CD8-positive, alpha-beta memory T cell (primary cell): ENCODE measurements around the gene NBEAL1. TPM values are rescaled to one million over a fixed set of nuclear protein-coding genes. Genes with fewer than 3 reads are reported as not detected.
"Not testable (repeated sequence)": the region's sequence is repeated elsewhere in the genome, so short reads cannot be mapped to it uniquely, and the experiment has no call there.

ENCODE experiments used
- CTCF ChIA-PET: fragments of 350-600 bp; sonication (Branson Sonifier 250); formaldehyde crosslinking; loops from one replicate; lab custom pipeline; 2021; ENCODE audit warnings: antibody characterized with exemption; lab: Charles Lee
- POLR2A ChIA-PET: fragments of 350-600 bp; sonication (Branson Sonifier 250); formaldehyde crosslinking; loops from one replicate; lab custom pipeline; 2021; ENCODE audit warnings: antibody characterized with exemption; lab: Charles Lee
- DNase-seq, 5 donors: peaks; one replicate each; pipeline versions ENCODE4 v3.0.0 to v3.0.0-alpha.2; 2020 to 2022; ENCODE audit warnings: mixed read lengths in 1 of 5
- H3K27ac ChIP-seq: one replicate; pipeline ENCODE4 v1.7.0; 2013; ENCODE audit warnings: low read depth, mild to moderate bottlenecking, low read length, moderate library complexity
- H3K27me3 ChIP-seq: 2 replicates; pipeline ENCODE4 v1.7.0; 2013; ENCODE audit warnings: low read length, mild to moderate bottlenecking; ENCODE audit not compliant: insufficient read depth, poor library complexity, severe bottlenecking
- H3K36me3 ChIP-seq: 2 replicates; pipeline ENCODE4 v1.7.0; 2013; ENCODE audit warnings: mild to moderate bottlenecking, low read length, moderate library complexity; ENCODE audit not compliant: insufficient read depth
- H3K4me1 ChIP-seq: 2 replicates; pipeline ENCODE4 v1.7.0; 2013; ENCODE audit warnings: mild to moderate bottlenecking, low read length, moderate library complexity; ENCODE audit not compliant: insufficient read depth
- H3K4me3 ChIP-seq: 2 replicates; pipeline ENCODE4 v1.7.0; 2013; ENCODE audit warnings: mild to moderate bottlenecking, low read length
- H3K9me3 ChIP-seq: 2 replicates; pipeline ENCODE4 v1.7.0; 2013; ENCODE audit warnings: mild to moderate bottlenecking, low read length
- H3K27ac Mint-ChIP-seq, 8 donors: one replicate each; pipeline ENCODE4 v1.8.0; 2020 to 2021; ENCODE audit warnings: mixed read lengths in 8 of 8, mild to moderate bottlenecking in 6 of 8, inconsistent platforms in 3 of 8, moderate library complexity in 3 of 8
- H3K27me3 Mint-ChIP-seq, 2 donors: one replicate each; pipeline ENCODE4 v1.8.0; 2020 to 2021; ENCODE audit warnings: mixed read lengths in 2 of 2, mild to moderate bottlenecking in 1 of 2, moderate library complexity in 1 of 2
- H3K36me3 Mint-ChIP-seq, 3 donors: one replicate each; pipeline ENCODE4 v1.8.0; 2020 to 2021; ENCODE audit warnings: mixed read lengths in 3 of 3, inconsistent platforms in 1 of 3, mild to moderate bottlenecking in 1 of 3
- H3K4me1 Mint-ChIP-seq, 3 donors: one replicate each; pipeline ENCODE4 v1.8.0; 2020 to 2021; ENCODE audit warnings: mixed read lengths in 3 of 3, inconsistent platforms in 1 of 3, mild to moderate bottlenecking in 1 of 3
- H3K4me3 Mint-ChIP-seq, 7 donors: one replicate each; pipeline ENCODE4 v1.8.0; 2020 to 2021; ENCODE audit warnings: mixed read lengths in 7 of 7, mild to moderate bottlenecking in 6 of 7, moderate library complexity in 4 of 7, inconsistent platforms in 2 of 7
- H3K9me3 Mint-ChIP-seq, 5 donors: one replicate each; pipeline ENCODE4 v1.8.0; 2020 to 2022; ENCODE audit warnings: mixed read lengths in 5 of 5, mild to moderate bottlenecking in 3 of 5, moderate library complexity in 2 of 5, inconsistent platforms in 1 of 5
- polyA plus RNA-seq: library from polyadenylated mRNA; unstranded; fragments of 300-500 nt; fragmentation: Illumina TruSeq; gene quantifications from one replicate; pipeline ENCODE4 v1.2.3, GENCODE V29; 2021
- total RNA-seq, 2 experiments: library from RNA; stranded (reverse); gene quantifications; one replicate each; pipeline ENCODE4 v1.2.3, GENCODE V29; 2021

Gene NBEAL1
- total and polyA plus RNA-seq, 3 experiments from 2014 or later = 8.5 to 10.1 (median 8.6) TPM

DNA sequence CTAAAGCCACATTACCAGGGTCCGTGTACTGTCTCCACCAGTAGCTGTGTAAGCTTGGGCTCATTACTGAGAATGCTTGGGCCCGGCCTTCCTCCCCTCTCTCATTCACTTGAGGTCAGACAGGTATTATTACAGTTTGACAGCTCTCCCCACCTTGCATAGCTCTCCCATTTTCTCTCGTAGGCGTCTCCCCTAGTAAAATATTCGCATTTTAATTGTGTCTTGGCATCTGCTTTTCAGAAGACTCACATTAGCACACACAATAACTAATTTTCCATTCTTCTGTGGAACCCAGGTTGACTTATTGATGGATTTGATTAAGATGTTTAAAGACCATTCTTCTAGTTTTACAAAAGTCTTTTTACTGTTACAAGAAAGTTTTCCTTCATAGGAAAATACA is 153.1 kb downstream of the NBEAL1 start:
- Mint-ChIP-seq H3K4me3 (no peak overlapping the region), H3K36me3 (peaks cover 11 to 25% (median 17%) of the 10 kb centered on the region in 3 donors), H3K4me1 (no peaks in the 10 kb centered on the region), H3K27me3 (no peaks in the 10 kb centered on the region), H3K27ac (no peak overlapping the region), H3K9me3 (peaks cover 0 to 6% (median 0%) of the 10 kb centered on the region in 5 donors)
- no peak overlapping the region for H3K27ac ChIP-seq
- ChIA-PET CTCF (interaction anchor here (0.8 to 1.1 kb wide), 2 partner anchors 17 to 30 kb away, joined by 3 read pairs; no protein-coding TSS in a partner anchor), POLR2A (no interaction called here)
- no peaks in the 10 kb centered on the region for H3K9me3 ChIP-seq
- no peaks in the 10 kb centered on the region for H3K4me1 ChIP-seq
- DNase-seq = no peak
- no peaks in the 10 kb centered on the region for H3K36me3 ChIP-seq
- no peaks in the 10 kb centered on the region for H3K27me3 ChIP-seq
- H3K4me3 ChIP-seq = no peak overlapping the region

GRCh38 chr2:203170502-203170901 is 155.8 kb downstream of the NBEAL1 start:
- peaks cover 12 to 30% (median 12%) of the 10 kb centered on the region in 3 donors for H3K36me3 Mint-ChIP-seq
- H3K9me3 ChIP-seq = no peaks in the 10 kb centered on the region
- ChIA-PET POLR2A (no interaction called here), CTCF (no interaction called here)
- no peaks in the 10 kb centered on the region for H3K4me1 ChIP-seq
- no peak overlapping the region for H3K4me3 Mint-ChIP-seq
- no peaks in the 10 kb centered on the region for H3K36me3 ChIP-seq
- no peak for DNase-seq
- H3K4me1 Mint-ChIP-seq = no peaks in the 10 kb centered on the region
- no peak overlapping the region for H3K27ac ChIP-seq
- no peaks in the 10 kb centered on the region for H3K27me3 ChIP-seq
- H3K9me3 Mint-ChIP-seq = no peaks in the 10 kb centered on the region
- no peak overlapping the region for H3K27ac Mint-ChIP-seq
- no peak overlapping the region for H3K4me3 ChIP-seq
- no peaks in the 10 kb centered on the region for H3K27me3 Mint-ChIP-seq

DNA sequence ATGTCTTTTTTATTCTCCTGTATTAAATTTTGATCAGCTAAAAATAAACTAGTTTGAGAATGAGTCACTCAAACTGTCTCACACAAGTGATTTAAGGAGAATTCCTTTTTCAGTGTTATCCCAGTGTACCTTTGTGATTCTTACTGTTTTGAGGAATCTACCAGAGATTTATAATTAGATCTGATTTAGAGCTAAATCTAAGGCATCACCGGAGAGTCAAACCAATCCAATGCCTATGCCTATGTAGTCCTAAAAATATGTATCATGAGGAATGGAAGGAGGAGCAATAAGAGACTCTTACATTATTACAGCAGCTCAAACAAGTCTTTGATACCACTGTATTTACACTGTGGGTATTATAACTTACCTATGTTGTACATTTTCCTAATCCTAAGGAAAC is 160.7 kb downstream of the NBEAL1 start:
- Histone ChIP-seq H3K27ac (no peak overlapping the region), H3K4me3 (no peak overlapping the region), H3K27me3 (no peaks in the 10 kb centered on the region), H3K9me3 (no peaks in the 10 kb centered on the region), H3K36me3 (no peaks in the 10 kb centered on the region), H3K4me1 (no peaks in the 10 kb centered on the region)
- ChIA-PET POLR2A (no interaction called here), CTCF (no interaction called here)
- H3K4me1 Mint-ChIP-seq = peaks cover 2 to 6% (median 4%) of the 10 kb centered on the region in 3 donors
- peaks cover 0 to 24% (median 8%) of the 10 kb centered on the region in 3 donors for H3K36me3 Mint-ChIP-seq
- H3K4me3 Mint-ChIP-seq = no peak overlapping the region
- no peak overlapping the region for H3K27ac Mint-ChIP-seq
- no peaks in the 10 kb centered on the region for H3K9me3 Mint-ChIP-seq
- H3K27me3 Mint-ChIP-seq = no peaks in the 10 kb centered on the region
- DNase-seq = no peak

DNA sequence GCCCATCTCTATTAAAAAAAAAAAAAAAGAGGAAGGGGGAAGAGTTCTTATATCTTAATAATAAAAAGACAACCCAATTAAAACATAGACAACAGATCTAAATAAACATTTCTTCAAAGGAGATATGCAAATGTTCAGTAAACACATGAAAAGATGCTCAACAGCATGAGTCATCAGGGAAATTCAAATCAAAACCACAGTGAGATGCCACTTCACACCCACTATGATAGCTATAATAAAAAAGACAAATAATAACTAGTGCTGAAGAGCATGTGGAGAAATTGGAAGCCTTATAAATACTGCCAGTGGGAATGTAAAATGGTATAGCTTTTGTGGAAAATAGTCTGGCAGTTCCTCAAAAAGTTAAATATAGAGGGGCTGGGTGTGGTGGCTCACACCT is 162.7 kb downstream of the NBEAL1 start:
- peaks cover 2 to 6% (median 4%) of the 10 kb centered on the region in 3 donors for H3K4me1 Mint-ChIP-seq
- H3K27me3 ChIP-seq = no peaks in the 10 kb centered on the region
- H3K4me3 ChIP-seq = no peak overlapping the region
- no peak overlapping the region for H3K27ac ChIP-seq
- H3K36me3 Mint-ChIP-seq = peaks cover 3 to 24% (median 11%) of the 10 kb centered on the region in 3 donors
- no peaks in the 10 kb centered on the region for H3K9me3 Mint-ChIP-seq
- H3K27me3 Mint-ChIP-seq = no peaks in the 10 kb centered on the region
- H3K4me1 ChIP-seq = no peaks in the 10 kb centered on the region
- no peaks in the 10 kb centered on the region for H3K9me3 ChIP-seq
- no peak overlapping the region for H3K4me3 Mint-ChIP-seq
- ChIA-PET CTCF (no interaction called here), POLR2A (no interaction called here)
- DNase-seq = no peak
- peak overlapping the region in 2 of 8 donors; percentile 29 to 33 for H3K27ac Mint-ChIP-seq
- no peaks in the 10 kb centered on the region for H3K36me3 ChIP-seq

DNA sequence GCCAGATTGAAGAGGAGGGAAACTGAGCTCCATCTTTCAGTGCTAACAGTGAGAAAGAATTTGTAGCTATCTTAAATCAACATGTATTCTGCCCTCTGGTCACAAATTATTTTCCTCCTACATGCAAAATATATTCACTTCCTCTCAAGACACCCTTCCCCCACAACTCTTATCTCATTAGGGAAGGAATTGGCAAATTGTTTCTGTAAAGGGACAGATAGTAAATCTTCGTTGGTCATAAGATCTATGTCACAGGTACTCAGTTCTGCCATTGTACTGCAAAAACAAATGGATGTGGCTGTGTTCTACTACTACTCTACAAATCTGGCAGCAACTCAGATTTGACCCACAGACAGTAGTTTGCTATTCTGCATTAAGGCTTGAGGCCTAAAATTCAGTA is 171.2 kb downstream of the NBEAL1 start:
- no peaks in the 10 kb centered on the region for H3K27me3 ChIP-seq
- H3K36me3 Mint-ChIP-seq = peaks cover 11 to 27% (median 12%) of the 10 kb centered on the region in 3 donors
- no peaks in the 10 kb centered on the region for H3K36me3 ChIP-seq
- H3K9me3 ChIP-seq = no peaks in the 10 kb centered on the region
- no peaks in the 10 kb centered on the region for H3K4me1 Mint-ChIP-seq
- H3K4me3 Mint-ChIP-seq = no peak overlapping the region
- ChIA-PET POLR2A (no interaction called here), CTCF (no interaction called here)
- no peaks in the 10 kb centered on the region for H3K4me1 ChIP-seq
- no peaks in the 10 kb centered on the region for H3K9me3 Mint-ChIP-seq
- H3K27me3 Mint-ChIP-seq = no peaks in the 10 kb centered on the region
- no peak overlapping the region for H3K4me3 ChIP-seq
- H3K27ac Mint-ChIP-seq = no peak overlapping the region
- H3K27ac ChIP-seq = no peak overlapping the region
- no peak for DNase-seq

- H3K27ac ChIP-seq, H3K9me3 Mint-ChIP-seq: not testable (repeated sequence)
These were observed 175.9 kb downstream of the NBEAL1 start for GRCh38 chr2:203190547-203190946.

GRCh38 chr2:203191026-203191425 is 176.4 kb downstream of the NBEAL1 start:
- peaks cover 13 to 36% (median 15%) of the 10 kb centered on the region in 3 donors for H3K36me3 Mint-ChIP-seq
- CTCF ChIA-PET, H3K4me1 Mint-ChIP-seq, H3K27me3 Mint-ChIP-seq, H3K9me3 Mint-ChIP-seq, H3K4me3 Mint-ChIP-seq, H3K27ac Mint-ChIP-seq, H3K9me3 ChIP-seq, H3K27me3 ChIP-seq, H3K4me1 ChIP-seq, DNase-seq, POLR2A ChIA-PET, H3K27ac ChIP-seq, H3K4me3 ChIP-seq, H3K36me3 ChIP-seq: not testable (repeated sequence)

More at GRCh38 chr2:203190547-203190946, 175.9 kb downstream of the NBEAL1 start:
- H3K27ac Mint-ChIP-seq, CTCF ChIA-PET, H3K9me3 ChIP-seq, DNase-seq, H3K27me3 Mint-ChIP-seq, POLR2A ChIA-PET, H3K36me3 ChIP-seq, H3K4me3 Mint-ChIP-seq, H3K4me1 ChIP-seq, H3K27me3 ChIP-seq, H3K4me1 Mint-ChIP-seq, H3K4me3 ChIP-seq: not testable (repeated sequence)
- H3K36me3 Mint-ChIP-seq = peaks cover 17 to 36% (median 19%) of the 10 kb centered on the region in 3 donors

DNA sequence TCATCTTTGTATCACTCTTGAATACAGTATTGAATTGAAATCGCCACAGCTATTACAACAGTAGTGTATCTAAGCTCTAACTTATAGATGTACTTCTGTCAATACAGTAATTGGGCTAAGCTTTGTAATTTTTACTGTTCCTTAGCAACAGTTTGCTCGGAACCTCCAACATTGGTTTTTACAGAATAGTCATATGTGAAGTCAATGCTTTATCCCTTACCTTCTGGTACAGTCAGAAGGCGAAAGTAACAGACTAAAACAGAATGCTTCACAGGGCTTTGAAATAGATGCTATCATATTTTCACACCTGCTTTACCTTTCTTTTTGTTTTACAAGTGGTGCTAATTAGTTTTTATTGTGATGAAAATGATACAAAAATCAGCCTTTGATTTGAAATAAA is 177.3 kb downstream of the NBEAL1 start:
- DNase-seq = no peak
- Histone ChIP-seq H3K9me3 (no peaks in the 10 kb centered on the region), H3K27me3 (no peaks in the 10 kb centered on the region), H3K36me3 (peaks cover 6% of the 10 kb centered on the region), H3K27ac (no peak overlapping the region), H3K4me1 (no peaks in the 10 kb centered on the region), H3K4me3 (no peak overlapping the region)
- ChIA-PET POLR2A (no interaction called here), CTCF (no interaction called here)
- Mint-ChIP-seq H3K4me3 (no peak overlapping the region), H3K27ac (no peak overlapping the region), H3K36me3 (peaks cover 13 to 36% (median 15%) of the 10 kb centered on the region in 3 donors), H3K9me3 (no peaks in the 10 kb centered on the region), H3K4me1 (no peaks in the 10 kb centered on the region), H3K27me3 (no peaks in the 10 kb centered on the region)
